NOMO-1 (cell line): ENCODE data around the gene MPHOSPH10.
A peak's percentile ranks its signal among the peaks of the same experiment; 100 is the strongest.
"Not testable (repeated sequence)": the region's sequence is repeated elsewhere in the genome, so short reads cannot be mapped to it uniquely, and the experiment has no call there.

Experiments
- DNase-seq, 2 experiments: peaks; one replicate each; lab custom pipeline; 2025; ENCODE audit not compliant: unreplicated experiment in 2 of 2; lab: John Stamatoyannopoulos, UW

Gene MPHOSPH10

GRCh38 chr2:71157124-71157793 lies 26.8 kb downstream of the MPHOSPH10 start:
- DNase-seq, result peak; percentile 21 to 27

GRCh38 chr2:71166812-71167211 lies 36.4 kb downstream of the MPHOSPH10 start:
- no peak for DNase-seq

GRCh38 chr2:71173096-71173495 lies 42.7 kb downstream of the MPHOSPH10 start:
- peak; percentile 5 to 15 for DNase-seq

- DNase-seq, result peak; percentile 13 to 41
These were observed 43.8 kb downstream of the MPHOSPH10 start for GRCh38 chr2:71174207-71174606.

GRCh38 chr2:71178836-71179235 lies 48.4 kb downstream of the MPHOSPH10 start:
- not testable (repeated sequence) for DNase-seq

- no peak for DNase-seq
These were observed 50.9 kb downstream of the MPHOSPH10 start for GRCh38 chr2:71181316-71181715.

GRCh38 chr2:71183306-71184115 lies 53.1 kb downstream of the MPHOSPH10 start:
- DNase-seq, result peak; percentile 2 to 19

- DNase-seq, result no peak
These were observed 56.5 kb downstream of the MPHOSPH10 start for GRCh38 chr2:71186973-71187372.

GRCh38 chr2:71187589-71187988 lies 57.2 kb downstream of the MPHOSPH10 start:
- no peak for DNase-seq

- DNase-seq, result no peak
These were observed 60.5 kb downstream of the MPHOSPH10 start for GRCh38 chr2:71190656-71191569.

GRCh38 chr2:71191570-71191943 lies 61.1 kb downstream of the MPHOSPH10 start:
- DNase-seq, result no peak
